ENCODE data around the gene GSTM3.

DNA sequence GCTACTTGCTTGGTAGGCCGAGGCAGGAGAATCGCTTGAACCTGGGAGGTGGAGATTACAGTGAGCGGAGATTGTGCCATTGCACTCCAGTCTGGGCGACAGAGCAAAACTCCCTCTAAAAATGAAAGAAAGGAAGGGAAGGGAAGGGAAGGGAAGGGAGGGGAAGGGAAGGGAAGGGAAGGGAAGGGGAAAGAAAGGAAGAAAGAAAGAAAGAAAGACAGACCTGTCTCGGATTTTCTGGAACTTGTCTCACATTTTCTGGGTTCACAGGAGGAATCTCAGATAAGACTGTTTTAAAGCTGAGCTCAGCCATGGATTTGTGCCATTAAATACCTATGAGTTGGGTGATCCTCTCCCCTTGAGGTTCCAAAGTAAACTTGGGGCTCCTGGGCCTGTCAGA, 15.9 kb downstream of the GSTM3 start:
- TF ChIP-seq, protein P1, sequence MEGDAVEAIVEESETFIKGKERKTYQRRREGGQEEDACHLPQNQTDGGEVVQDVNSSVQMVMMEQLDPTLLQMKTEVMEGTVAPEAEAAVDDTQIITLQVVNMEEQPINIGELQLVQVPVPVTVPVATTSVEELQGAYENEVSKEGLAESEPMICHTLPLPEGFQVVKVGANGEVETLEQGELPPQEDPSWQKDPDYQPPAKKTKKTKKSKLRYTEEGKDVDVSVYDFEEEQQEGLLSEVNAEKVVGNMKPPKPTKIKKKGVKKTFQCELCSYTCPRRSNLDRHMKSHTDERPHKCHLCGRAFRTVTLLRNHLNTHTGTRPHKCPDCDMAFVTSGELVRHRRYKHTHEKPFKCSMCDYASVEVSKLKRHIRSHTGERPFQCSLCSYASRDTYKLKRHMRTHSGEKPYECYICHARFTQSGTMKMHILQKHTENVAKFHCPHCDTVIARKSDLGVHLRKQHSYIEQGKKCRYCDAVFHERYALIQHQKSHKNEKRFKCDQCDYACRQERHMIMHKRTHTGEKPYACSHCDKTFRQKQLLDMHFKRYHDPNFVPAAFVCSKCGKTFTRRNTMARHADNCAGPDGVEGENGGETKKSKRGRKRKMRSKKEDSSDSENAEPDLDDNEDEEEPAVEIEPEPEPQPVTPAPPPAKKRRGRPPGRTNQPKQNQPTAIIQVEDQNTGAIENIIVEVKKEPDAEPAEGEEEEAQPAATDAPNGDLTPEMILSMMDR (IDR thresholded peaks at IDR 0.05) = no peak
- TF ChIP-seq EP300 (IDR thresholded peaks at IDR 0.05) (no peak), POLR2AphosphoS5 (IDR thresholded peaks at IDR 0.05) (no peak)

Measured in sigmoid colon (tissue), 4 donors.